ENCODE results near the gene CALN1. TPM values are rescaled to one million over a fixed set of nuclear protein-coding genes. Genes with fewer than 3 reads are reported as not detected.

Gene CALN1
- total RNA-seq, 2 donors from 2014 or later: 1.1 to 1.2 TPM

- no peaks in the 10 kb centered on the region for H3K9me3 ChIP-seq
- WGBS: 58% methylated on average over 4 of the region's 4 CpGs
- H3K4me3 ChIP-seq: no peak overlapping the region
These were observed 719 bp downstream of the CALN1 start for GRCh38 chr7:72411419-72411818.

DNA sequence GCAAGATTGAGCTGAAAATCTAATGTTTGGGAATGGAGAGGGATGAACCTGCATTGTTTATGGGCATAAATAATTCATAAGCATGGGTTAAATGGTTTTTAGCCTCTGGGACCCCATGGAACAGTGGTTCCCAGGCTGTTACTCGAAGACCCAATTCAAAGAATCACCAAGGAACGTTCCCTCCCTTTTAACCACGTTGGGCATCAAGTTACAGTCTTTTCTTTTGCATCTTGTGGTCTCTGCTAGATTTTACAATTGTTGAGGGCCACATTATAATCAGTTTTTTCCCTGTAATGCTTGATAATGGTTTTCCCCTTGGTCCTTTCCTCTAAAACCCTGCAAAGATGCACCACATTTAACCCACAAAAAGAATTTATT is 2.5 kb downstream of the CALN1 start:
- Histone ChIP-seq H3K4me3 (no peak overlapping the region), H3K9me3 (no peaks in the 10 kb centered on the region), H3K27me3 (replicated peaks; ENCODE audit: insufficient read depth) (no peaks in the 10 kb centered on the region), H3K36me3 (no peaks in the 10 kb centered on the region), H3K4me1 (replicated peaks) (no peaks in the 10 kb centered on the region), H3K27ac (no peak overlapping the region)
- 30% methylated on average over 3 of the region's 3 CpGs for WGBS
- no peak for DNase-seq (ENCODE audit: low spot score)
- intact Hi-C loops (cut with DNase I): no loop called here
- TF ChIP-seq CTCF (IDR thresholded peaks at IDR 0.05): no peak
- TF ChIP-seq POLR2A (IDR thresholded peaks at IDR 0.05): no peak
- TF ChIP-seq POLR2AphosphoS5 (IDR thresholded peaks at IDR 0.05): no peak

More at GRCh38 chr7:72411419-72411818, 719 bp downstream of the CALN1 start:
- Histone ChIP-seq H3K27me3 (replicated peaks; ENCODE audit: insufficient read depth) (no peaks in the 10 kb centered on the region), H3K4me1 (replicated peaks) (no peaks in the 10 kb centered on the region), H3K27ac (no peak overlapping the region), H3K36me3 (no peaks in the 10 kb centered on the region)
- intact Hi-C loops (cut with DNase I): no loop called here
- no peak for DNase-seq (ENCODE audit: low spot score)
- TF ChIP-seq POLR2A (IDR thresholded peaks at IDR 0.05) (no peak), POLR2AphosphoS5 (IDR thresholded peaks at IDR 0.05) (no peak), CTCF (IDR thresholded peaks at IDR 0.05) (no peak)

- H3K36me3 ChIP-seq: no peaks in the 10 kb centered on the region
- intact Hi-C loops (cut with DNase I): no loop called here
- H3K4me3 ChIP-seq: no peak overlapping the region
- H3K9me3 ChIP-seq: no peaks in the 10 kb centered on the region
- H3K27ac ChIP-seq: no peak overlapping the region
- no peaks in the 10 kb centered on the region for H3K27me3 ChIP-seq (replicated peaks; ENCODE audit: insufficient read depth)
- 95% methylated on average over 11 of the region's 11 CpGs for WGBS
- no peaks in the 10 kb centered on the region for H3K4me1 ChIP-seq (replicated peaks)
- no peak for DNase-seq (ENCODE audit: low spot score)
- no peak for TF ChIP-seq CTCF (IDR thresholded peaks at IDR 0.05)
- TF ChIP-seq POLR2A (IDR thresholded peaks at IDR 0.05): no peak
- TF ChIP-seq POLR2AphosphoS5 (IDR thresholded peaks at IDR 0.05): no peak
These were observed 3.0 kb downstream of the CALN1 start for GRCh38 chr7:72408966-72409637.

DNA sequence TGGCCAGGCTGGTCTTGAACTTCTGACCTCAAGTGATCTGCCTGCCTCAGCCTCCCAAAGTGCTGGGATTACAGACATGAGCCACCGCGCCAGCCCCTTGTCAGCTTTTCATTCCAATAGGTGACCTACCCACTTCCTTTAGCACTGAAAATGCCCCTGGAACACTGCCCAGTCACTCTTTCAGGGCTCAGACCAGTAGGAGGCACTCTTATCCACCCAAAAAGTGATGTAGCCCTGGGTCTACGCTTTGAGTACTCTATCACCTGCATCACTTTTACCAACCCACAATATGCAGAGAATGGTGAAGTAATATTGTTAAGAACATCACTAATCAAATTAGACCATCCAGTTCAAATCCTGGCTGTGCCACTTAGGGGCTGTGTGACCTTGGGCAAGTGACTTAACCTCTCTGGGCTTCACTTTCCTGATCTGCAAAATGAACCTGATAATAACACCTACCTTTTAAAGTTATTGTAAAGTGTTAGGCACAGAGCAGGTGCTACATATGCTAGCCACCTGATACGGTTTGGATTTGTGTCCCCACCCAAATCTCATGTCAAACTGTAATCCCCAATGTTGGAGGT is 5.2 kb downstream of the CALN1 start:
- Histone ChIP-seq H3K9me3 (no peaks in the 10 kb centered on the region), H3K36me3 (no peaks in the 10 kb centered on the region), H3K4me1 (replicated peaks) (no peaks in the 10 kb centered on the region), H3K27ac (no peak overlapping the region), H3K27me3 (replicated peaks; ENCODE audit: insufficient read depth) (no peaks in the 10 kb centered on the region), H3K4me3 (no peak overlapping the region)
- intact Hi-C loops (cut with DNase I): no loop called here
- 87% methylated on average over 4 of the region's 4 CpGs for WGBS
- no peak for TF ChIP-seq CTCF (IDR thresholded peaks at IDR 0.05)
- TF ChIP-seq POLR2AphosphoS5 (IDR thresholded peaks at IDR 0.05): no peak
- TF ChIP-seq POLR2A (IDR thresholded peaks at IDR 0.05): no peak
- no peak for DNase-seq (ENCODE audit: low spot score)

DNA sequence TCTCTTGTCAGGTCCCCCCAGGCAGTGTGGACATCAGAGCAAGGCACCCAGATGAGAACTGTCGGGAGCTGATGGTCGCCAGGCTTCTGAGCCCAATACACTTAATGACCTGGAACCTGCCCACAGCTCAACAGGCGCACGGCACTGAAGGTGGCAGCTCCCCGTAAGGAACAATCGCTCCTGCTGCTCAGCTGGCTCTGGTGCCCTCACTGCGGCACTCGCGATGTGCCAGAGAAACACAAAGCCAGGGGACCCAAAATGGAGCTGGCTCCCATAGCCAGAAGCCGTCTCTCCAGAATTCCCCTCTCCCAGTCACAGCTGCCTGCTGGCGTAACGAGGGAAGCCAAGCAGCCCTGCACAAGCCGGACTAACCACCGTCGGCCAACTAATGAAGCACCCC is 6.3 kb downstream of the CALN1 start:
- no peak overlapping the region for H3K4me3 ChIP-seq
- H3K9me3 ChIP-seq: no peaks in the 10 kb centered on the region
- TF ChIP-seq CTCF (IDR thresholded peaks at IDR 0.05): no peak
- no peak for TF ChIP-seq POLR2AphosphoS5 (IDR thresholded peaks at IDR 0.05)
- TF ChIP-seq POLR2A (IDR thresholded peaks at IDR 0.05): no peak
- intact Hi-C loops (cut with DNase I): no loop called here
- no peaks in the 10 kb centered on the region for H3K4me1 ChIP-seq (replicated peaks)
- WGBS: 83% methylated on average over 15 of the region's 15 CpGs
- no peaks in the 10 kb centered on the region for H3K36me3 ChIP-seq
- H3K27ac ChIP-seq: no peak overlapping the region
- DNase-seq (ENCODE audit: low spot score): no peak
- H3K27me3 ChIP-seq (replicated peaks; ENCODE audit: insufficient read depth): no peaks in the 10 kb centered on the region

Measured in prostate gland (tissue), 2 donors.